Measurements from ENCODE around the gene PPIB. TPM values are rescaled to one million over a fixed set of nuclear protein-coding genes. Genes with fewer than 3 reads are reported as not detected.

The PPIB gene
- total and polyA plus RNA-seq, 2 donors (not counting 1 experiment from before 2014, with no cell fraction given), result 108 to 176 TPM

GRCh38 chr15:64130159-64130558 is 32.7 kb downstream of the PPIB start:
- peaks cover 36% of the 10 kb centered on the region for H4K20me1 ChIP-seq (ENCODE audit: control insufficient read depth, insufficient read depth, low read length, poor library complexity, severe bottlenecking)

GRCh38 chr15:64127521-64128270 is 35.1 kb downstream of the PPIB start:
- H3K4me3 Mint-ChIP-seq, result no peak overlapping the region

More at GRCh38 chr15:64130159-64130558, 32.7 kb downstream of the PPIB start:
- Histone ChIP-seq H3K9ac (ENCODE audit: low read length) (no peak overlapping the region), H3K27me3 (replicated peaks in 1 of 4; ENCODE audit: control extremely low read depth in 1 of 4, control insufficient read depth in 3 of 4, insufficient read depth in 4 of 4, low read length in 3 of 4) (no peaks in the 10 kb centered on the region), H3K27ac (ENCODE audit: low read length in 2 of 2) (no peak overlapping the region), H3K79me2 (ENCODE audit: control insufficient read depth, insufficient read depth, low read length) (peaks cover 25% of the 10 kb centered on the region), H3K4me2 (replicated peaks; ENCODE audit: low read depth, low read length, poor library complexity, severe bottlenecking) (no peak overlapping the region), H2AFZ (ENCODE audit: insufficient read depth, low read depth, low read length, poor library complexity, severe bottlenecking) (no peak overlapping the region), H3K9me3 (ENCODE audit: control extremely low read depth in 1 of 3, control insufficient read depth in 2 of 3, insufficient read depth in 1 of 3, low read length in 2 of 3) (no peaks in the 10 kb centered on the region), H3K36me3 (replicated peaks in 1 of 2; ENCODE audit: control extremely low read depth in 1 of 2, control insufficient read depth in 1 of 2, extremely low read depth in 1 of 2, insufficient read depth in 2 of 2, low read length in 1 of 2) (peaks cover 21 to 89% of the 10 kb centered on the region in 2 experiments), H3K4me1 (ENCODE audit: control insufficient read depth in 2 of 2, insufficient read depth in 2 of 2, low read length in 2 of 2) (no peaks in the 10 kb centered on the region), H3K4me3 (ENCODE audit: control extremely low read depth in 1 of 5, extremely low read depth in 1 of 5, insufficient read depth in 1 of 5, low read depth in 2 of 5, low read length in 4 of 5) (no peak overlapping the region)
- DNase-seq (no peak), ATAC-seq (ENCODE audit: low read depth) (no peak)
- TF ChIP-seq, protein P1, sequence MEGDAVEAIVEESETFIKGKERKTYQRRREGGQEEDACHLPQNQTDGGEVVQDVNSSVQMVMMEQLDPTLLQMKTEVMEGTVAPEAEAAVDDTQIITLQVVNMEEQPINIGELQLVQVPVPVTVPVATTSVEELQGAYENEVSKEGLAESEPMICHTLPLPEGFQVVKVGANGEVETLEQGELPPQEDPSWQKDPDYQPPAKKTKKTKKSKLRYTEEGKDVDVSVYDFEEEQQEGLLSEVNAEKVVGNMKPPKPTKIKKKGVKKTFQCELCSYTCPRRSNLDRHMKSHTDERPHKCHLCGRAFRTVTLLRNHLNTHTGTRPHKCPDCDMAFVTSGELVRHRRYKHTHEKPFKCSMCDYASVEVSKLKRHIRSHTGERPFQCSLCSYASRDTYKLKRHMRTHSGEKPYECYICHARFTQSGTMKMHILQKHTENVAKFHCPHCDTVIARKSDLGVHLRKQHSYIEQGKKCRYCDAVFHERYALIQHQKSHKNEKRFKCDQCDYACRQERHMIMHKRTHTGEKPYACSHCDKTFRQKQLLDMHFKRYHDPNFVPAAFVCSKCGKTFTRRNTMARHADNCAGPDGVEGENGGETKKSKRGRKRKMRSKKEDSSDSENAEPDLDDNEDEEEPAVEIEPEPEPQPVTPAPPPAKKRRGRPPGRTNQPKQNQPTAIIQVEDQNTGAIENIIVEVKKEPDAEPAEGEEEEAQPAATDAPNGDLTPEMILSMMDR (IDR thresholded peaks at IDR 0.05), result no peak
- TF ChIP-seq EZH2 (IDR thresholded peaks at IDR 0.05; ENCODE audit: borderline replicate concordance, insufficient read depth, low read depth, low read length, poor library complexity, severe bottlenecking), result no peak
- Mint-ChIP-seq H3K9me3 (ENCODE audit: insufficient read depth) (no peaks in the 10 kb centered on the region), H3K4me1 (no peaks in the 10 kb centered on the region), H3K27me3 (no peaks in the 10 kb centered on the region), H3K27ac (no peak overlapping the region), H3K4me3 (no peak overlapping the region)
- CTCF ChIA-PET, result interaction anchor here (0.6 kb wide), 1 partner anchor 41 kb away, joined by 5 read pairs; no protein-coding TSS in a partner anchor
- POLR2A ChIA-PET, result no interaction called here
- intact Hi-C loops (cut with micrococcal nuclease), result no loop called here
- 100% methylated on average over 3 of the region's 3 CpGs for WGBS (ENCODE audit: insufficient coverage)

More at GRCh38 chr15:64127521-64128270, 35.1 kb downstream of the PPIB start:
- intact Hi-C loops (cut with micrococcal nuclease), result no loop called here
- WGBS (ENCODE audit: insufficient coverage), result 96% methylated on average over 2 of the region's 6 CpGs
- Histone ChIP-seq H3K79me2 (ENCODE audit: control insufficient read depth, insufficient read depth, low read length) (peaks cover 29% of the 10 kb centered on the region), H3K9me3 (ENCODE audit: control extremely low read depth in 1 of 3, control insufficient read depth in 2 of 3, insufficient read depth in 1 of 3, low read length in 2 of 3) (no peaks in the 10 kb centered on the region), H3K9ac (ENCODE audit: low read length) (no peak overlapping the region), H3K36me3 (replicated peaks in 1 of 2; ENCODE audit: control extremely low read depth in 1 of 2, control insufficient read depth in 1 of 2, extremely low read depth in 1 of 2, insufficient read depth in 2 of 2, low read length in 1 of 2) (peaks cover 24 to 89% of the 10 kb centered on the region in 2 experiments), H3K4me2 (replicated peaks; ENCODE audit: low read depth, low read length, poor library complexity, severe bottlenecking) (no peak overlapping the region), H3K4me3 (ENCODE audit: control extremely low read depth in 1 of 5, extremely low read depth in 1 of 5, insufficient read depth in 1 of 5, low read depth in 2 of 5, low read length in 4 of 5) (no peak overlapping the region), H2AFZ (ENCODE audit: insufficient read depth, low read depth, low read length, poor library complexity, severe bottlenecking) (no peak overlapping the region), H3K4me1 (ENCODE audit: control insufficient read depth in 2 of 2, insufficient read depth in 2 of 2, low read length in 2 of 2) (no peaks in the 10 kb centered on the region), H3K27ac (ENCODE audit: low read length in 2 of 2) (no peak overlapping the region), H3K27me3 (replicated peaks in 1 of 4; ENCODE audit: control extremely low read depth in 1 of 4, control insufficient read depth in 3 of 4, insufficient read depth in 4 of 4, low read length in 3 of 4) (no peaks in the 10 kb centered on the region), H4K20me1 (ENCODE audit: control insufficient read depth, insufficient read depth, low read length, poor library complexity, severe bottlenecking) (peaks cover 21% of the 10 kb centered on the region)
- Mint-ChIP-seq H3K9me3 (ENCODE audit: insufficient read depth) (no peaks in the 10 kb centered on the region), H3K4me1 (no peaks in the 10 kb centered on the region), H3K27me3 (no peaks in the 10 kb centered on the region), H3K27ac (no peak overlapping the region)
- ATAC-seq (ENCODE audit: low read depth) (no peak), DNase-seq (no peak)
- ChIA-PET POLR2A (no interaction called here), CTCF (interaction anchor here (2.9 kb wide), 1 partner anchor 26 kb away, joined by 8 read pairs; no protein-coding TSS in a partner anchor)
- TF ChIP-seq EZH2 (IDR thresholded peaks at IDR 0.05; ENCODE audit: borderline replicate concordance, insufficient read depth, low read depth, low read length, poor library complexity, severe bottlenecking), result no peak
- TF ChIP-seq, protein P1 (IDR thresholded peaks at IDR 0.05), result no peak

All from B cell (primary cell).